Epithelial cell of proximal tubule (primary cell): ENCODE results near the gene SPTSSB. TPM values are rescaled to one million over a fixed set of nuclear protein-coding genes. Genes with fewer than 3 reads are reported as not detected.

ENCODE experiments used
- DNase-seq: peaks from one replicate; pipeline ENCODE4 v3.0.0-alpha.2; 2011; ENCODE audit warnings: low read depth
- H3K4me3 ChIP-seq: 2 replicates; pipeline ENCODE4 v1.5.1; 2011; ENCODE audit warnings: low read depth, mild to moderate bottlenecking, low read length
- total RNA-seq: library from RNA; depleted of rRNA; stranded (reverse); fragments of >200 nt; gene quantifications from 2 replicates; pipeline ENCODE4 v1.2.3, GENCODE V29; 2015
- TF ChIP-seq, protein P1 (sequence below): conservative IDR thresholded peaks from 2 replicates; pipeline ENCODE4 v1.5.1; 2012; ENCODE audit warnings: low read depth, mild to moderate bottlenecking, low read length

The SPTSSB gene
- total RNA-seq, 1 donor from 2014 or later = not detected

DNA sequence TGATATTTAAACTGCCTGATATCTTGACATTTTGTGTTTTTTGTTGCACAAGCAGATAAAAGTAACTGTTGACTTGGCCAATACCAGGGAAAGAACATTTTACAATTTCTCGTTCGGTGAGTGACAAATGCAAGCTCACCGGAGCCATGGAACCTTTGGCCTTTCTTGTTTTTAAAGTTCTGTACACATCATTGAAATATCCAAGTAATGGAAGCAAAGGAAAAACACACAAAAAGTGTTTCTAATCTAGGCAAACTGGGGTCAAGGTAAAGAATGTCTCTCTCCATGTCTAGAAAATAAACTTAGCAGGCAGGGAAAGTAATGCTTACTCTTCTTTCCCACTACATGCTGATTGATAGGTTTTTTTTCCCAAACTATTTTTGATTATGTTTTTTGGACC, 27.8 kb downstream of the SPTSSB start:
- TF ChIP-seq, protein P1, sequence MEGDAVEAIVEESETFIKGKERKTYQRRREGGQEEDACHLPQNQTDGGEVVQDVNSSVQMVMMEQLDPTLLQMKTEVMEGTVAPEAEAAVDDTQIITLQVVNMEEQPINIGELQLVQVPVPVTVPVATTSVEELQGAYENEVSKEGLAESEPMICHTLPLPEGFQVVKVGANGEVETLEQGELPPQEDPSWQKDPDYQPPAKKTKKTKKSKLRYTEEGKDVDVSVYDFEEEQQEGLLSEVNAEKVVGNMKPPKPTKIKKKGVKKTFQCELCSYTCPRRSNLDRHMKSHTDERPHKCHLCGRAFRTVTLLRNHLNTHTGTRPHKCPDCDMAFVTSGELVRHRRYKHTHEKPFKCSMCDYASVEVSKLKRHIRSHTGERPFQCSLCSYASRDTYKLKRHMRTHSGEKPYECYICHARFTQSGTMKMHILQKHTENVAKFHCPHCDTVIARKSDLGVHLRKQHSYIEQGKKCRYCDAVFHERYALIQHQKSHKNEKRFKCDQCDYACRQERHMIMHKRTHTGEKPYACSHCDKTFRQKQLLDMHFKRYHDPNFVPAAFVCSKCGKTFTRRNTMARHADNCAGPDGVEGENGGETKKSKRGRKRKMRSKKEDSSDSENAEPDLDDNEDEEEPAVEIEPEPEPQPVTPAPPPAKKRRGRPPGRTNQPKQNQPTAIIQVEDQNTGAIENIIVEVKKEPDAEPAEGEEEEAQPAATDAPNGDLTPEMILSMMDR = no peak
- no peak overlapping the region for H3K4me3 ChIP-seq
- no peak for DNase-seq

DNA sequence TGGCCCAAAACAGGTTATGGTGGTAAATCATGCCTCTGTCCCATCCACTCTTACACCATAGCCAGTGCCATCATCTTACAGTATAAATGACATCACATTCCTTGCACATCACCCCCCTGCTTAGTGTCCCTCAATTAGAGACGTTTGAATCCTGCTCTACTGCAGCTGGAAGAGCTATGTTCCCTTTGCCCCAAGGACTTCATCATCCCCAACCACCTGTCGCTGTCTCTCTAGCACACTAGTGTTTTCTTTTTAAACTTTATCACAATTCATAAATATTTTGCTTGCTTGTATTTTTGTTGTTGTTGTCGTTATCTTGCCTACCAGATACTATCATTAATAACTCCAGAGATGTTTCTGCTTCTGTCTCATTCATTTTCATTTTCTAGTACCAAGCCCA, 28.7 kb downstream of the SPTSSB start:
- TF ChIP-seq, protein P1 = no peak
- no peak for DNase-seq
- H3K4me3 ChIP-seq = no peak overlapping the region

DNA sequence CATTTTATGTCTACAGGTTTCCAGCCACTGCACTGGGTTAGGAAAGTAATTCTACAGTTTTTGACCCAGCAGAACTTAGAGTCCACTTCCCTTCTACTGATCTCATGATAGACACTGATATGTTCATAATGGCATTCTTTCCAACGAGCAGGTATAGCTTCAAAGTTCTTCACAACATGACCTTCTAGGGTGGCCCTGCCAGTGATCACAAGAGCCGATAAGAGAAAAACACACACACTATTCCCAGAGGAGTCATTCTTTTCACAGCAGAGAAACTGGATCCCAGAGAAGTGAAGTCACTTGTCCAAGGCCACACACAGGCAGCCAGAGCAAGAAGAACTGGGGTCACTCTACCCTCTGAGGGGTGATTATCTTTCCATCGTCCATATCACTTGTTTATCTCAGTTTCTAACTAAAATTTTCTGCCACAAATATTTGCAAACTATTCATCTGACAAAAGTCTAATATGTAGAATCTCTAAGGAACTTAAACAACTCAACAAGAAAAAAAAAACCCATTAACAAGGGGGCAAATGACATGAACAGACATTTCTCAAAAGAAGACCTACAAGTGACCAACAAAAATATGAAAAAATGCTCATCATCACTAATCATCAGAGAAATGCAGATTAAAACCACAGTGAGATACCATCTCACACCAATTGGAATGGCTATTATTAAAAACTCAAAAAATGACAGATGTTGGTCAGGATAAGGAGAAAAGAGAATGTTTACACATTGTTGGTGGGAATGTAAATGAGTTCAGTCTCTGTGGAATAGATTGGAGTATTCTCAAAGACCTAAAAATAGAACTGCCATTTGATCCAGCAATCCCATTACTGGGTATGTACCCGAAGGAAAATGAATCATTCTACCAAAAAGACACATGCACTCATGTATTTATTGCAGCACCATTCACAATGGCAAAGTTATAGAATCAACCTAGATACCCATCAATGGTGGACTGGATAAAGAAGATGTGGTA, 31.5 kb downstream of the SPTSSB start:
- no peak overlapping the region for H3K4me3 ChIP-seq
- DNase-seq = no peak
- TF ChIP-seq, protein P1 = no peak

DNA sequence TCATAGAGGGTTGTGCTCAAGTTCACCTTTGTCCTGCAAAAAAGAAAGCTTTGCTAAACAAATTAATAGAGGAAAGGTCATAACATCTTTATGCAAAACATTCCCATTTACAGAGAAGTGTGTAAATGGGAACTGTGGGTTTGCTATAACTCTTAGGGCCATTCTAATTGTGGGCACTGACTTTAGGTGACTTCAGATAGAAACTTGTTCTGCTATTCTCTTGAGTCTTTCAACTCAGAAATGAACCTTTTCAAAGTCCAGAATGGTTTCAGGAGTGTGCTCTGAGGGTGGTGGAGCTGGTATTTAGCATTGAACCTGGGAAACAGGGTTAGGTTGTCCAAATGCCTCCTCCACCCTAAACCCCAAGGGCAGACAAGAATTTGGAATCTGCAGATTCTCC, 34.0 kb downstream of the SPTSSB start:
- H3K4me3 ChIP-seq = no peak overlapping the region
- TF ChIP-seq, protein P1 = no peak
- DNase-seq = no peak

DNA sequence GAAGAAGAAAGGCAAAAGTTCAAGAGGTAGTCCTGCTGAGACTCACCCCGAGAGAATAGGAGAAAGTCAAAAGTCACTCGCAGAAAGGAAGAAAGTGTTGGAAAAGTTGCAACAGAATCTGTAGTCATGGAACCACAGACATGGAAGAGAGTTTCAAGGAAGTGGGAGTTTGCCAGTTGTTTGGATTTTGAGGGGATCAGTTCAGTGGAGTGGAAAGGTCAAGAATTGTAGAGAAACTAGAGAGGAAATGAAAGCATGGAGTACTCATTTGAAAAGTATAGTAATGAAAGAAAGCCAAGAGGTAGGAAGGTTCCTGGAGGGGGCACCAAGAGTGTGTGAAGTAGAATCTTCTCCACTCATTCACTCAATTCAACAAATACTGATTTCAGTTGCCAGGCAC, 34.7 kb downstream of the SPTSSB start:
- DNase-seq = no peak
- no peak overlapping the region for H3K4me3 ChIP-seq
- TF ChIP-seq, protein P1 = no peak

DNA sequence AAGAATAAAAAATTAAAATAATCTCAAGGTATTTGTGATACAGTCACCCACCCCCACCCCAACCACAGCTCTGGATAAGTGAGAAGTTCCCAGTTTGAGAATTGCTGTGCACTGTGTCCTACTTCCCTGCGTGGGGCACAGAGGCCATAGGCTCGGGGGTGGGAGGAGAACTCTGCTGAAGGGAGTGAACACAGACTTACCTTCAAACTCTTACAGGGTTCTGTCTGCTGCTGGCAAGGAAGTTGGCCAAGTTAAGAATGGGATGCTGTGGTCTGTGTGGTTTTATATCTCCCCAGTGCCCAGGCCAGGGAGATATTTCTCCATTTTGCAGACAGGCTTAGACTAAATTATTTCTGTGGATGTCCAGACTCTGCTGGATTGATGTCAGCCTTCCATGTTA, 37.6 kb downstream of the SPTSSB start:
- TF ChIP-seq, protein P1 = no peak
- DNase-seq = no peak

DNA sequence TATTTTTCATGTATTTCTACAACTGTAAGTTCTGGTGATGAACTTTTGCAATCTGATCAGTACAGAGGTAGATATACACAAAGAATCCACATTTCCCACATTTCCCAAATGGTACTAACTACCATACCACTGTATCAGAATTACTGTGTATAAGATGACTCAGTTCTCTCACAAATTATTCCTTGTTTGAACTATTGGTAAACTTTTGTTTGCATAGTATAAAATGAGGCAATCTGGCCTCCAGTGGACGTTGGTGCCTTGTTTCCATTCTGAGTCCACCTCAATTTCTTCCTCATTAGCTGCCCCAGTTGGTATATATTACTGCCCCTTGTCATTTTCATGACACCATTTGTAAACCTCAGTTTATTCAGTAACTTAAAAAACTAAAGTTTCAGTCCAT, 38.5 kb downstream of the SPTSSB start:
- TF ChIP-seq, protein P1 = no peak
- DNase-seq = no peak

More for the DNA sequence above, 37.6 kb downstream of the SPTSSB start:
- no peak overlapping the region for H3K4me3 ChIP-seq

More for the DNA sequence above, 38.5 kb downstream of the SPTSSB start:
- no peak overlapping the region for H3K4me3 ChIP-seq
